Stimulated activated naive CD4-positive, alpha-beta T cell treated with Interleukin-2 at 50 U/mL for 16 hours (primary cell): Measurements from ENCODE around the gene BLTP3A.
"Not testable (repeated sequence)": the region's sequence is repeated elsewhere in the genome, so short reads cannot be mapped to it uniquely, and the experiment has no call there.

Experiments used
- DNase-seq: peaks from one replicate; lab custom pipeline; 2025; lab: John Stamatoyannopoulos, UW

BLTP3A gene

DNA sequence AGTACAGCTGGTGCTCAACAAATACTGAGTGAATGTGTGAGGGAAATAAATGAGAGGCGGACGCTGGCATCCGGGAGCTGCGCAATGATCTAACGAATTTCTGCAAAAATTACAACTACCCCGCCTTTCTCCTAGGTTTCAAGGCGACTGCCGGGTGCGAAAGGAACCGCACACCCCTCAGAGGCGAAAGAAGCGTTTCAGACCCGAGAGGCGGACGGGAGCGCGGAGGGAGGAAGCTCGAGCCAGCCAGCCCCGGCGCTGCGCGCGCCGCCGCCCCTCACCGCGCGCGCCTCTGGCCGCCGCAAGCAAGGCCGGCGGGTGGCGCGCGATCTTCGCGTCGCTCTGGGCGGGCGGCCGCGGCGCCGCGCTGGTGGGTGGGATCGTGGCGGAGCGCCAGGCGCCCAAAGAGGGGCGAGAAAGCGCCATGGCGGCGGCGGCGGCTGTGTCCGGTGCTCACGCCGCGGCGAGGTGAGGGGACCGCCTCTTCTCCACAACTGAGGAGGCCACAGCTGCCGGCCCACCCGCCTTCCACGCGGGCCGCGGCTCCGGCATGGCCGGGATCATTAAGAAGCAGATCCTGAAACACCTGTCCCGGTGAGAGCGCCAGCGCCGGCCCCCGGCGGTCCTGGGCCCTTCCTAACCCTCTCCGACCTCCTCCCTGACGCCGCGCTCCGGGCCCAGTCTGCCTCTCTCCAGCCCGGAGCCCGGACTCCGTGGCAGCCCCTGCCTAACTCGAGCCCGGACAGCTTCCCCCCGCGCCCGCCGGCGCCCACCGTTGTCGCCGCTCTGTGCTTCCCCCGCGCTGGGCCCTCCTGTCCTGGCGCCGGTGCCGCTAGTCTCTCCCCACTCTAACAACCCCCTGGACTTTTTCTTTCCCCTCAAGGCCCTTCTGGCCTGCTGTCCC is at the start of gene BLTP3A:
BLTP3A (plus strand) TSS at position 383 of the 904 bp plus-strand sequence; CDS start at position 551, 168 bp downstream.
- peak; percentile 75 for DNase-seq

DNA sequence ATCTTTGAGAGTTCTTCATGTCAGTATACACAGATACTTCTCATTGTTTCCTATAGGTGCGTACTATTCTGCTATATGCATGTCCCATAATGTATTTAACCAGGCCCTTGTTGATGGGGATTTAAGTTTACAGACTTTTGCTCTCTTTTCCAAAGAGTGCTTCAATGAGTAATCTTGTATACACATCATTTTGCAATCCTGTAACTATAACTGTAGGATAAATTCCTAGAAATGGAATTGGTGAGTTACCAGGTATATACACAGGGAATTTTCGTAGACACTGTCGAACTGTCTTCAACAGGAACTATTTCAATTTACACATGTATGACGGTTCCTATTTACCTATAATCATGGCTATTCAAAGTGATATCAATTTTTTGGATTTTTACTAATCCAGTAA is 49.8 kb upstream of the BLTP3A start:
- no peak for DNase-seq

DNA sequence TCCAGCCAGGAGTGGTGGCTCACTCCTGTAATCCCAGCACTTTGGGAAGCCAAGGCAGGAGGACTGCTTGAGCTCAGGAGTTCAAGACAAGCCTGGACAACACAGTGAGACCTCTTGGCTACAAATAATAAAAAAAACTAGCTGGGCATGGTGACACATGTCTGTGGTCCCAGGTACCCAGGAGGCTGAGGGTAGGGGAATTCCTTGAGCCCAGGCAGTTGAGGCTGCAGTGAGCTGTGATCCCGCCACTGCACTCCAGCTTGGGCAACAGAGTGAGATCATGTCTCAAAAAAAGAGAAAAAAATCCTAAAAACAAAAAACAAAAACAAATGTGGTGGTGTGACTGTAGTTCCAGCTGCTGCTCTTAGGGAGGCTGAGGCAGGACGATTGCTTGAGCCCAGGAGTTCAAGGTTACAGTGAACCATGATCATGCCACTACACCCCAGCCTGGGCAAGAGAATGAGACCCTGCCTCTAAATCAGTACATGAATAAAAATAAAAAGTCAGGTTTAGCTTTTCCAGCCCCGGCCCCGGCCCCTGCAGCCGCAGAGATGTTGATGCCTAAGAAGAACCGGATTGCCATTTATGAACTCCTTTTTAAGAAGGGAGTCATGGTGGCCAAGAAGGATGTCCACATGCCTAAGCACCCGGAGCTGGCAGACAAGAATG is 48.1 kb upstream of the BLTP3A start:
- no peak for DNase-seq

GRCh38 chr6:34744294-34744647 is 47.6 kb upstream of the BLTP3A start:
- DNase-seq: not testable (repeated sequence)

DNA sequence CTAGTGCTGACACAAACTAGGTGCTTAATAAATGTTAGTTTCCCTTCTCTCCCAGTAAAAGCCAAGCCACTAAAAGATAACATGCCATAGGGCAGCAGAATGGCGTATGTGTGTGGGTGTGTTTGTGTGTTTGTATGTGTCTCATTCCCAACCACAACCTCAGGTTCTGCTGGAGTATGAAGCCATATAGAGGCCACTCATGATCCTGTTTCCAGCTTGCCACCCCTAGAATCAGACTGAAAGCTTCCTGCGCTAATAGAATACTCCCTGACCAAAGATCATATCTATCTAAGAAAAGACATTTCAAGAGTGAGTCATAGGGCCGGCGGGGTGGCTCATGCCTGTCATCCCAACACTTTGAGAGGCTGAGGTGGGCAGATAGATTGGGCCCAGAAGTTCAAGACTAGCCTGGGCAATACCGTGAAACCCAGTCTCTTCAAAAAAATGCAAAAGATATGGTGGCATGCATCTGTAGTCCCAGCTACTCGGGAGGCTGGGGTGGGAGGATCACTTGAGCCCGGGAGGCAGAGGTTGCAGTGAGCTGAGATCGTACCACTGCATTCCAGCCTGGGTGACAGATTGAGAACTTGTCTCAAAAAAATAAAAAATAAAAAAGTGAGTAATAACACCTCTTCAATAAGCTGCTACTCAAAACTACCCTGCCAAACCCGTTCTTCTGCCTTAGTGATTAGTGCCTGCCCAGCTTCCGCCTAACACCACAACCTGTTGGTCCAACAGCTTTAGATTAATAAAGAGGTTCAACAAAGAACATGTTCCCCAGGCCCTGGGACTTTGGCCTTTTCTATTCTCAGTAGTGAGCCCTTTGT is 46.4 kb upstream of the BLTP3A start:
- DNase-seq: no peak

- no peak for DNase-seq
Observed at GRCh38 chr6:34746104-34746846, 45.6 kb upstream of the BLTP3A start.

GRCh38 chr6:34748757-34749156 is 43.1 kb upstream of the BLTP3A start:
- no peak for DNase-seq

DNA sequence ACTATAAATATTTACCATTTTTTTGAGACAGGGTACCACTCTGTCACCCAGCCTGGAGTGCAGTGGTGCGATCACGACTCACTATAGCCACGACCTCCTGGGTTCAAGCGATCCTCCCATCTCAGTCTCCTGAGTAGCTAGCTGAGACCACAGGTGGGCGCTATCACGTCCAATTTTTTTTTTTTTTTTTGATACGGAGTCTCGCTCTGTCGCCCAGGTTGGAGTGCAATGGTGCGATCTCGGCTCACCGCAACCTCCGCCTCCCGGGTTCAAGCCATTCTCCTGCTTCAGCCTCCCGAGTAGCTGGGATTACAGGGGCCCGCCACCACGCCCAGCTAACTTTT is 35.4 kb upstream of the BLTP3A start:
- DNase-seq: peak; percentile 32

- no peak for DNase-seq
Observed at GRCh38 chr6:34757687-34758274, 34.1 kb upstream of the BLTP3A start.

- no peak for DNase-seq
Observed at GRCh38 chr6:34760108-34760507, 31.8 kb upstream of the BLTP3A start.

- not testable (repeated sequence) for DNase-seq
Observed at GRCh38 chr6:34761681-34762080, 30.2 kb upstream of the BLTP3A start.

GRCh38 chr6:34768148-34768547 is 23.7 kb upstream of the BLTP3A start:
- no peak for DNase-seq

DNA sequence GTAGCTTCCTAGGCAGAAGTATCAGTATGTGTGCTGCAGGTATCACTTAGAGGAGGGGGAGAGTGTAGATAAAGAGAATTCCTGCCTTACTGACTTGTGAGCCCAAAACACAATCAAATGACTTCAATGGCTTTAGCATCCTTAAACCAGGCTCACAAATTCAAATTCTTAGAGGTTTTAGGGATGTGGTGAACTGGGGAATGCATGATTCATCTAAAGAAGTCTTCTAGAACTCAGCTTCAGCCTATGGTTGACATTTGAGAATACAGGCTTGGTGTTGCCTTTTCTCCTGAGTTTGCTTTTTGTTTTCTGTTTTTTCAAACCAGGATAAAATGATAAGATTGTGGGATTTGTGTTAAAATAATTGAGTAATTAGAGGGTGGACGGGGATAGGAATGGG is 20.2 kb upstream of the BLTP3A start:
- no peak for DNase-seq

GRCh38 chr6:34772940-34773339 is 18.9 kb upstream of the BLTP3A start:
- DNase-seq: no peak

DNA sequence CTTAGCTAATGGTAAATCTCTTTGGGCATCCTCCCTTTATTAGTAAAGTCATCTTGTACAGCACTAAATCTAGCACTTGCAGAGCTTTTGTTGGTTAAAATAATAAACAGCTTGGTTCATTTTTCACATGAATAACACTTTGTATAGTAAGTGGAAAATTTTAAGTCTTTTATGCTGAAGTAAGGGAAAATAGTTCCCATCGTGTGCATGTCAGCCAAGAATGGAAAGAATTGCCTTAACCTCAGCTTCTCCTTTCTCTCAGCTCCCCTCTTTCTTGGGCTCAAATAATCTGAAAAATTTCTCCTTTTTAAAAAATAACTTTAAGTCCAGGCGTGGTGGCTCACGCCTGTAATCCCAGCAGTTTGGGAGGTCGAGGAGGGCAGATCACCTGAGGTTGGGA is 18.0 kb upstream of the BLTP3A start:
- no peak for DNase-seq

GRCh38 chr6:34774967-34775366 is 16.9 kb upstream of the BLTP3A start:
- no peak for DNase-seq

GRCh38 chr6:34785375-34785774 is 6.5 kb upstream of the BLTP3A start:
- not testable (repeated sequence) for DNase-seq

DNA sequence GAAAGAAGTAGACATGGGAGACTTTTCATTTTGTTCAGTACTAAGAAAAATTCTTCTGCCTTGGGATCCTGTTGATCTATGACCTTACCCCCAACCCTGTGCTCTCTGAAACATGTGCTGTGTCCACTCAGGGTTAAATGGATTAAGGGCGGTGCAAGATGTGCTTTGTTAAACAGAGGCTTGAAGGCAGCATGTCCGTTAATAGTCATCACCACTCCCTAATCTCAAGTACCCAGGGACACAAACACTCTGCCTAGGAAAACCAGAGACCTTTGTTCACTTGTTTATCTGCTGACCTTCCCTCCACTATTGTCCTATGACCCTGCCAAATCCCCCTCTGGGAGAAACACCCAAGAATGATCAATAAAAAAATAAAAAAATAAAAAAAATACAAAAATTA is 4.7 kb upstream of the BLTP3A start:
- not testable (repeated sequence) for DNase-seq

GRCh38 chr6:34788111-34788510 is 3.8 kb upstream of the BLTP3A start:
- no peak for DNase-seq

DNA sequence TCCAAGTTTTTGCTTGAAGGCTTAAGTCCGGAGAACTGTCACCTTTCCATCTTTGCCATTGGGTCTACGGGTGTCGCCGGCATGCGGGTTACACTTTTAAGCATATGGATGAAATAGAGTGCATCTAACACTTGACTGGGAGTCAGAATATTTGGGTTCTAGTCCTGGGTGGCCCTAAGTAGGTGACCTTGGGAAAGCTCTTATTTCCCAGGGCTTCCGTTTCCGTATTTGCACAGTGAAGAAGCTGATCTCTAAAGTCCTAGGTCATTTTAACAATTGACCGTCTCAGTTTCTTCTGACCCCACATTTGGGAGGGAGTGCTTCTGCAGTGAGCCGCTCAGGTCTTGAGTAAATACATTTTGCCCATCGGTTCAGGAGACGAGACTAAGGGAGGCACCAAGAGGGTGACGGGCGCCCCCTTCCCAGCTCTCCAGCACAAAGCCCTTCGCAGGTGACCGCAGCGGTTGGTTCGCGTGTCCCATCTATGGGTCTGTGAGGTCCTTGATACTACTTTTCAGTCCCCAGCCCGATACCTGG is 651 bp upstream of the BLTP3A start:
- peak; percentile 42 for DNase-seq
